A549 treated with CpdA at 1 μM for 4 hours (cell line): ENCODE results near the gene ATG7. TPM values are rescaled to one million over a fixed set of nuclear protein-coding genes. Genes with fewer than 3 reads are reported as not detected.

ENCODE experiments used
- total RNA-seq: library from RNA; stranded (reverse); fragments of 200-300 nt; extraction: Qiagen RNA extraction; gene quantifications from 5 replicates; pipeline ENCODE4 v1.2.3, GENCODE V29; 2022; ENCODE audit warnings: low read depth

The ATG7 gene, protein sequence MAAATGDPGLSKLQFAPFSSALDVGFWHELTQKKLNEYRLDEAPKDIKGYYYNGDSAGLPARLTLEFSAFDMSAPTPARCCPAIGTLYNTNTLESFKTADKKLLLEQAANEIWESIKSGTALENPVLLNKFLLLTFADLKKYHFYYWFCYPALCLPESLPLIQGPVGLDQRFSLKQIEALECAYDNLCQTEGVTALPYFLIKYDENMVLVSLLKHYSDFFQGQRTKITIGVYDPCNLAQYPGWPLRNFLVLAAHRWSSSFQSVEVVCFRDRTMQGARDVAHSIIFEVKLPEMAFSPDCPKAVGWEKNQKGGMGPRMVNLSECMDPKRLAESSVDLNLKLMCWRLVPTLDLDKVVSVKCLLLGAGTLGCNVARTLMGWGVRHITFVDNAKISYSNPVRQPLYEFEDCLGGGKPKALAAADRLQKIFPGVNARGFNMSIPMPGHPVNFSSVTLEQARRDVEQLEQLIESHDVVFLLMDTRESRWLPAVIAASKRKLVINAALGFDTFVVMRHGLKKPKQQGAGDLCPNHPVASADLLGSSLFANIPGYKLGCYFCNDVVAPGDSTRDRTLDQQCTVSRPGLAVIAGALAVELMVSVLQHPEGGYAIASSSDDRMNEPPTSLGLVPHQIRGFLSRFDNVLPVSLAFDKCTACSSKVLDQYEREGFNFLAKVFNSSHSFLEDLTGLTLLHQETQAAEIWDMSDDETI
- total RNA-seq, result 16.5 to 23.3 TPM (median 17.2 TPM) in 5 replicates

GRCh38 chr3:11271986-11272904 is at the start of gene ATG7:
ATG7 (plus strand) TSS chr3:11272397; CDS start chr3:11298696, 26,299 bp downstream.

Other genes starting within 250 kb of the ATG7 start
- 8.8 to 9.7 TPM (median 9.0 TPM) in 5 replicates for gene HRH1, start 117.9 kb upstream of the ATG7 start, total RNA-seq